K562 (cell line): ENCODE measurements around the gene LYAR. TPM values are rescaled to one million over a fixed set of nuclear protein-coding genes. Genes with fewer than 3 reads are reported as not detected.

Experiments
- ATAC-seq: fragments of 200-7000 bp; cut with Tn5 transposase; 3 replicates; pipeline ENCODE4 v1.9.1; 2020; ENCODE audit warnings: moderate library complexity
- BruUV-seq: library from RNA; stranded (reverse); fragments of 400-500 nt; replicated peaks from 2 replicates; lab custom pipeline; 2021; lab: Mats Ljungman, UMichigan
- CTCF ChIA-PET: fragments of 300-600 bp; formaldehyde crosslinking; extraction: SDS; loops from one replicate; lab custom pipeline; 2021; ENCODE audit warnings: low intra/inter-chr PET ratio; lab: Yijun Ruan, JAX
- POLR2A ChIA-PET: fragments of 300-600, 350-650 bp; sonication (Branson Sonifier 250); formaldehyde crosslinking; extraction: SDS; loops from one replicate; lab custom pipeline; 2021; ENCODE audit warnings: antibody characterized with exemption, inconsistent platforms; lab: Yijun Ruan, JAX
- DNase-seq, 4 experiments: peaks; one replicate each; pipeline versions ENCODE4 v3.0.0 to v3.0.0-alpha.2; 2011 to 2018; ENCODE audit warnings: low spot score in 3 of 4, mixed read lengths in 3 of 4; ENCODE audit errors: extremely low read depth in 1 of 4
- FAIRE-seq: peaks from 2 replicates; lab custom pipeline; 2011; peaks lifted over from hg19 to GRCh38; lab: Jason Lieb, UNC
- H2AFZ ChIP-seq: 2 replicates; pipeline ENCODE4 v1.6.0; 2011; ENCODE audit warnings: low read depth, low read length, control low read depth, inconsistent platforms
- H3K27ac ChIP-seq: fragments of 200-600 bp; 3 replicates; pipeline ENCODE4 v1.8.0; 2011; ENCODE audit warnings: low read depth, mild to moderate bottlenecking, control low read depth, inconsistent platforms, low read length, moderate library complexity, mixed read lengths; ENCODE audit errors: extremely low read depth
- H3K27me3 ChIP-seq, 2 experiments: fragments of 300-600 bp in 1 of 2; 2 replicates in 1 of 2; 3 replicates in 1 of 2; pipeline versions ENCODE4 v1.6.0 to v1.8.0; 2011; ENCODE audit warnings: inconsistent platforms in 2 of 2, low read length in 2 of 2, mild to moderate bottlenecking in 1 of 2, mixed read lengths in 1 of 2, moderate library complexity in 1 of 2; ENCODE audit not compliant: control insufficient read depth in 2 of 2, insufficient read depth in 2 of 2
- H3K36me3 ChIP-seq: fragments of 300-600 bp; 3 replicates; pipeline ENCODE4 v1.8.0; 2011; ENCODE audit warnings: mild to moderate bottlenecking, low read length, inconsistent platforms; ENCODE audit not compliant: control insufficient read depth, insufficient read depth
- H3K4me1 ChIP-seq, 2 experiments: fragments of 200-600 bp in 1 of 2; replicated peaks in 1 of 2; 2 replicates in 1 of 2; 3 replicates in 1 of 2; pipeline versions ENCODE4 v1.5.1 to v1.8.0; 2011; ENCODE audit warnings: inconsistent platforms in 2 of 2, low read length in 2 of 2, mild to moderate bottlenecking in 1 of 2, mixed read lengths in 1 of 2, moderate library complexity in 1 of 2; ENCODE audit not compliant: control insufficient read depth in 2 of 2, insufficient read depth in 2 of 2
- H3K4me2 ChIP-seq: 2 replicates; pipeline ENCODE4 v1.6.1; 2011; ENCODE audit warnings: low read length, control low read depth, inconsistent platforms, mixed read lengths; ENCODE audit not compliant: insufficient read depth
- H3K4me3 ChIP-seq: fragments of 200-600 bp; sonication (generic), shearing (Covaris generic); 2 replicates; pipeline ENCODE4 v1.5.1; 2016; ENCODE audit warnings: control low read depth, inconsistent platforms
- H3K79me2 ChIP-seq: fragments of 200-600 bp; 3 replicates; pipeline ENCODE4 v1.8.0; 2011; ENCODE audit warnings: low read length, inconsistent platforms; ENCODE audit not compliant: control insufficient read depth, insufficient read depth
- H3K9ac ChIP-seq, 2 experiments: 2 replicates each; pipeline versions ENCODE4 v1.6.0 to v1.6.1; 2011; ENCODE audit warnings: low read depth in 2 of 2, low read length in 2 of 2, control low read depth in 1 of 2, inconsistent platforms in 1 of 2, mild to moderate bottlenecking in 1 of 2, mixed read lengths in 1 of 2; ENCODE audit not compliant: insufficient read depth in 1 of 2
- H3K9me1 ChIP-seq: one replicate; pipeline ENCODE4 v1.6.0; 2011; ENCODE audit warnings: inconsistent platforms, mild to moderate bottlenecking, low read length, moderate library complexity; ENCODE audit not compliant: control insufficient read depth, insufficient read depth
- H3K9me3 ChIP-seq: replicated peaks from 2 replicates; pipeline ENCODE4 v1.5.1; 2011; ENCODE audit warnings: low read depth, low read length, inconsistent platforms; ENCODE audit not compliant: control insufficient read depth, insufficient read depth
- H4K20me1 ChIP-seq: replicated peaks from 2 replicates; pipeline ENCODE4 v1.6.1; 2011; ENCODE audit warnings: low read length, inconsistent platforms, mixed read lengths; ENCODE audit not compliant: control insufficient read depth, insufficient read depth
- BRF2 ChIP-seq: IDR thresholded peaks from 3 replicates; pipeline ENCODE4 v1.6.1; 2011; ENCODE audit warnings: borderline replicate concordance, mild to moderate bottlenecking; ENCODE audit not compliant: insufficient read length, insufficient read depth
- HNRNPH1 ChIP-seq: fragments of 200-400 bp; formaldehyde crosslinking; optimal IDR thresholded peaks from 2 replicates; pipeline ENCODE3; 2017; ENCODE audit warnings: low read depth, mild to moderate bottlenecking, low read length, moderate library complexity
- STAT6 ChIP-seq: sonication (generic); formaldehyde crosslinking; IDR thresholded peaks from 2 replicates; pipeline ENCODE4 v1.8.1; 2023; ENCODE audit warnings: mild to moderate bottlenecking, missing genetic modification reagents
- TSC22D4 ChIP-seq: fragments of 450-650 bp; IDR thresholded peaks from 2 replicates; pipeline ENCODE4 v1.6.1; 2016; ENCODE audit warnings: missing genetic modification characterization, missing biosample characterization, control low read depth
- ZNF175 ChIP-seq: fragments of 200-800 bp; sonication (Bioruptor generic); IDR thresholded peaks from 2 replicates; pipeline ENCODE4 v1.6.1; 2016; ENCODE audit warnings: low read depth, mild to moderate bottlenecking, missing genetic modification characterization, missing compliant biosample characterization
- WGBS: fragments of 100-300 bp; shearing (Covaris generic); methylation state at CpG from one replicate; pipeline ENCODE4 v1.1.6; 2016; ENCODE audit warnings: low coverage, mixed read lengths; ENCODE audit not compliant: insufficient coverage; ENCODE audit errors: missing lambda C conversion rate; 5-methylcytosine and 5-hydroxymethylcytosine counted together
- in situ Hi-C: fragments of 300-500 bp; cut with MboI; formaldehyde crosslinking; loops from 4 replicates; pipeline ENCODE4 v1.15.0; 2018; ENCODE audit warnings: inconsistent platforms, mixed read lengths
- intact Hi-C: fragments of 100-400 bp; cut with micrococcal nuclease; formaldehyde crosslinking; loops from 2 replicates; pipeline ENCODE4 v1.14.2; 2022
- polyA plus RNA-seq, 8 experiments: library from polyadenylated mRNA; depleted of rRNA in 4 of 8; stranded (reverse) in 5 of 8; unstranded in 3 of 8; fragments of >200 nt; fragmentation: Nextera tagmentation in 2 of 8; fragmentation: Illumina TruSeq in 1 of 8; extraction: Ambion mirVana in 2 of 8; extraction: Trizol in 1 of 8; gene quantifications; 2 replicates each; pipeline versions ENCODE4 v1.2.1 to v1.2.3, GENCODE V29; 2011 to 2014; ENCODE audit warnings: inconsistent platforms in 1 of 8, missing spikeins in 1 of 8
- total RNA-seq, 7 experiments: library from RNA; depleted of rRNA in 6 of 7; stranded (reverse); fragments of >200 nt in 6 of 7; fragmentation: Illumina TruSeq in 2 of 7; extraction: Trizol in 2 of 7; gene quantifications; 2 replicates each; pipeline versions ENCODE4 v1.2.1 to v1.2.3, GENCODE V29; 2011 to 2021; ENCODE audit warnings: low replicate concordance in 1 of 7
- TF ChIP-seq, protein P1 (sequence below): sonication (generic); formaldehyde crosslinking; IDR thresholded peaks from 2 replicates; pipeline ENCODE4 v1.8.0; 2022; ENCODE audit warnings: mild to moderate bottlenecking, low read depth, missing genetic modification reagents

Gene LYAR
- total and polyA plus RNA-seq, 9 of the 15 experiments (the other 6 are each of a cell fraction or from before 2014, with no cell fraction given): 28.3 to 172 (median 127) TPM

DNA sequence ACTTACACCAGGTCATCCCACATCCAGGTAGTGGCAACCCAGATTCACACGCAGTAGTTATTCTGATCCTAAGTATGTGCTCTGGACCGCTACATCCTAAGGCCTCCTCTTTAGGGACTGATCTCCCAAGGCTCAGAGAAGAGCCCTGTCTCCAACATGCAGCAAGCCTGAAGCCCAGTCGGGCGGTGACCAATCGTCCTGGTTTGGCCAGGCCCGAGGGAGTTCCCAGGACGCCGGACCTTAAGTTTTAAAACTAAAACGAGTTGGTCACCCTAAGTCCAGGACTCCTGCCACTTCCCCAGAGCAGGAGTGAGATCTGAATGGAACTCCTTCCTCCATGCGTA is 385 bp downstream of the LYAR start:
- H3K36me3 ChIP-seq: peaks cover 43% of the 10 kb centered on the region
- intact Hi-C loops: loop anchor here (5.0 kb wide), 1 partner anchor 33 kb away; no protein-coding TSS in a partner anchor
- TSS peak; percentile 61 for BruUV-seq
- ATAC-seq: peak; percentile 62
- peaks cover 15 to 25% of the 10 kb centered on the region in 2 experiments; a peak in 4 of 5 replicates for H3K4me1 ChIP-seq
- H3K27me3 ChIP-seq: no peaks in the 10 kb centered on the region; a peak in 1 of 5 replicates
- peak; percentile 19 for FAIRE-seq
- H3K27ac ChIP-seq: peak overlapping the region; percentile 83
- H3K9ac ChIP-seq: peak overlapping the region; percentile 90 to 91
- in situ Hi-C loops: no loop called here
- ChIA-PET POLR2A (interaction anchor here (0.7 to 1.1 kb wide), 4 partner anchors 9 to 763 kb away, joined by 3 to 6 read pairs (median 3); no protein-coding TSS in a partner anchor), CTCF (no interaction called here)
- H3K79me2 ChIP-seq: peaks cover 73% of the 10 kb centered on the region
- 2% methylated on average over 10 of the region's 10 CpGs for WGBS
- TF ChIP-seq ZNF175 (CRISPR knock-in tag) (no peak), STAT6 (0 out of 2 replicates have a peak, but pooled peaks have one; percentile 68), HNRNPH1 (no peak), BRF2 (no peak), TSC22D4 (tag) (no peak)
- TF ChIP-seq, protein P1, sequence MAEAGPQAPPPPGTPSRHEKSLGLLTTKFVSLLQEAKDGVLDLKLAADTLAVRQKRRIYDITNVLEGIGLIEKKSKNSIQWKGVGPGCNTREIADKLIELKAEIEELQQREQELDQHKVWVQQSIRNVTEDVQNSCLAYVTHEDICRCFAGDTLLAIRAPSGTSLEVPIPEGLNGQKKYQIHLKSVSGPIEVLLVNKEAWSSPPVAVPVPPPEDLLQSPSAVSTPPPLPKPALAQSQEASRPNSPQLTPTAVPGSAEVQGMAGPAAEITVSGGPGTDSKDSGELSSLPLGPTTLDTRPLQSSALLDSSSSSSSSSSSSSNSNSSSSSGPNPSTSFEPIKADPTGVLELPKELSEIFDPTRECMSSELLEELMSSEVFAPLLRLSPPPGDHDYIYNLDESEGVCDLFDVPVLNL: 0 out of 2 replicates have a peak, but pooled peaks have one; percentile 4
- no peaks in the 10 kb centered on the region for H3K9me1 ChIP-seq
- 0 out of 2 replicates have a peak, but pooled peaks cover 3% of the 10 kb centered on the region for H4K20me1 ChIP-seq
- H3K9me3 ChIP-seq: no peaks in the 10 kb centered on the region
- peak overlapping the region; percentile 85 for H3K4me3 ChIP-seq
- H2AFZ ChIP-seq: peak overlapping the region; percentile 82
- peak overlapping the region; percentile 88 for H3K4me2 ChIP-seq
- DNase-seq: no peak
